ENCODE results near the gene CEP83.

DNA sequence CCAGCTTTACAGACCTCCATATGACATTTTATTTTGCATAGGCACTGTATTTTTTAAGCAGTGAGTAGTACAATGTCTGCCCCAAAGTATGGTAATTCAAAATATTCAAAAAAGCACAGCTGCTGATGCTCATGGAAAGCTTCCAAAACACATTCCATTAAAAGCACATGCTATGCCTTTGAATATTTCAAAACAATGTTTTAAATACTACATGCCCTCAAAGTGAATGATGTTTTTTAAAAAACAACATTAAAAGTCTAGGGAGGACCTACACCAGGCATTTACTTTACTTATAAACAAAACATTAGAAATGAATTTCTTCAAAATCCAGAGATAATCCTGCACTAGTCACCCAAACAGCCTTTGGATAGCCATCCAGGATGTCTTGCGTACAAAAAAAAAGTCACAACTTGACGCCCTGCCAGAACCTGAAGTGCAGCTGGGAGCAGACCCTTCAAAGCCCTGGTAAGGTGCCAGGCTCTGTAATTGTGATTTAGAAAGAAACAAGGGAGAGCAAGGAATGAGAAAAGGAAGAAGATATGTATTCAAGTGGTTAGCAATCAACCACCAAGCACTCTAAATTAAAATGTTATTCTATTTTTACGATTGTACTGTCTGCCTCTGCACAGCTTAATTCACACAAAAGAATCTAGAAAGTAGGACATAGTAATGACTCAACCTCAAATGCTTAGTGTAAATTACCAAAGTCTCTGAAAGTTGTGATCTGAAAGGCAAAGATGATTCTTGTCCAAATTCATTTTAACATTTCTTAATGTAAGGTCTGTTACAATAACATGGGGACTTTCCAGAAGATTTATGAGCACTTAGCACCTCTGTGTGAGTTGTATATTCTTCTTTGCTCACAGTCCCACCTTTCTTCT lies 31.9 kb downstream of the CEP83 start:
- TF ChIP-seq CTCF (IDR thresholded peaks at IDR 0.05) (no peak), POLR2A (IDR thresholded peaks at IDR 0.05) (no peak), POLR2AphosphoS5 (IDR thresholded peaks at IDR 0.05) (peak in 1 of 3 donors; percentile 46)
